Calu3 (cell line): ENCODE measurements around the gene TUBB1. TPM values are rescaled to one million over a fixed set of nuclear protein-coding genes. Genes with fewer than 3 reads are reported as not detected.

Experiments used
- BruUV-seq: library from RNA; stranded (reverse); fragments of 400-500 nt; replicated peaks from 2 replicates; lab custom pipeline; 2021; lab: Mats Ljungman, UMichigan
- CTCF ChIA-PET: fragments of 300-600 bp; sonication (Branson Sonifier 250); formaldehyde crosslinking; loops from one replicate; lab custom pipeline; 2022; ENCODE audit warnings: antibody characterized with exemption; lab: Charles Lee
- DNase-seq: peaks from one replicate; pipeline ENCODE4 v3.0.0; 2022
- H3K27ac Mint-ChIP-seq: one replicate; pipeline ENCODE4 v1.8.0; 2022; ENCODE audit warnings: mixed read lengths; ENCODE audit not compliant: unreplicated experiment
- H3K27me3 Mint-ChIP-seq: one replicate; pipeline ENCODE4 v1.8.0; 2022; ENCODE audit warnings: mixed read lengths; ENCODE audit not compliant: unreplicated experiment
- H3K36me3 Mint-ChIP-seq: one replicate; pipeline ENCODE4 v1.8.0; 2022; ENCODE audit warnings: mild to moderate bottlenecking, moderate library complexity, mixed read lengths; ENCODE audit not compliant: insufficient read depth, unreplicated experiment
- H3K4me1 Mint-ChIP-seq: one replicate; pipeline ENCODE4 v1.8.0; 2022; ENCODE audit warnings: mild to moderate bottlenecking, low read depth, mixed read lengths; ENCODE audit not compliant: unreplicated experiment
- H3K4me3 Mint-ChIP-seq: one replicate; pipeline ENCODE4 v1.8.0; 2022; ENCODE audit warnings: mild to moderate bottlenecking, low read depth, moderate library complexity, mixed read lengths; ENCODE audit not compliant: unreplicated experiment
- H3K9me3 Mint-ChIP-seq: one replicate; pipeline ENCODE4 v1.8.0; 2022; ENCODE audit warnings: low read depth, mixed read lengths; ENCODE audit not compliant: unreplicated experiment
- CTCF ChIP-seq: fragments of 200-600 bp; IDR thresholded peaks from one replicate; pipeline ENCODE4 v1.8.0; 2022; ENCODE audit warnings: antibody characterized with exemption; ENCODE audit not compliant: unreplicated experiment
- intact Hi-C: fragments of 100-400 bp; cut with micrococcal nuclease; formaldehyde crosslinking; loops from one replicate; pipeline ENCODE4 v1.10.0; 2022; ENCODE audit not compliant: unreplicated experiment
- total RNA-seq: library from RNA; stranded (reverse); gene quantifications from 2 replicates; pipeline ENCODE4 v1.2.3, GENCODE V29; 2022

TUBB1 gene
- total RNA-seq, 1 experiment from 2014 or later = not detected

- no peaks in the 10 kb centered on the region for H3K27me3 Mint-ChIP-seq
- peaks cover 66% of the 10 kb centered on the region for H3K36me3 Mint-ChIP-seq
- no peaks in the 10 kb centered on the region for H3K9me3 Mint-ChIP-seq
- CTCF ChIA-PET = interaction anchor here (0.6 kb wide), 1 partner anchor 16 kb away, joined by 7 read pairs; no protein-coding TSS in a partner anchor
- H3K4me3 Mint-ChIP-seq = no peak overlapping the region
- DNase-seq = no peak
- H3K27ac Mint-ChIP-seq = no peak overlapping the region
- H3K4me1 Mint-ChIP-seq = peaks cover 25% of the 10 kb centered on the region
- TF ChIP-seq CTCF = no peak
- BruUV-seq = no TSS peak
- intact Hi-C loops = no loop called here
Measured at GRCh38 chr20:59025511-59025910, 6.3 kb downstream of the TUBB1 start.

GRCh38 chr20:59026904-59027740, 7.9 kb downstream of the TUBB1 start:
- DNase-seq = no peak
- peaks cover 35% of the 10 kb centered on the region for H3K4me1 Mint-ChIP-seq
- H3K27ac Mint-ChIP-seq = peak overlapping the region; percentile 1
- H3K9me3 Mint-ChIP-seq = no peaks in the 10 kb centered on the region
- intact Hi-C loops = no loop called here
- no peaks in the 10 kb centered on the region for H3K27me3 Mint-ChIP-seq
- BruUV-seq = no TSS peak
- H3K36me3 Mint-ChIP-seq = peaks cover 81% of the 10 kb centered on the region
- TF ChIP-seq CTCF = no peak
- H3K4me3 Mint-ChIP-seq = no peak overlapping the region
- CTCF ChIA-PET = no interaction called here

- Mint-ChIP-seq H3K36me3 (peaks cover 81% of the 10 kb centered on the region), H3K27me3 (no peaks in the 10 kb centered on the region), H3K9me3 (no peaks in the 10 kb centered on the region), H3K4me3 (no peak overlapping the region), H3K27ac (no peak overlapping the region), H3K4me1 (peaks cover 40% of the 10 kb centered on the region)
- intact Hi-C loops = loop anchor here (2.0 kb wide), 1 partner anchor 133 kb away; no protein-coding TSS in a partner anchor
- BruUV-seq = no TSS peak
- no peak for DNase-seq
- CTCF ChIA-PET = no interaction called here
- TF ChIP-seq CTCF = no peak
Measured at GRCh38 chr20:59027741-59028320, 8.6 kb downstream of the TUBB1 start.

GRCh38 chr20:59028812-59029211, 9.6 kb downstream of the TUBB1 start:
- peaks cover 44% of the 10 kb centered on the region for H3K4me1 Mint-ChIP-seq
- peak overlapping the region; percentile 23 for H3K4me3 Mint-ChIP-seq
- CTCF ChIA-PET = no interaction called here
- DNase-seq = no peak
- no peaks in the 10 kb centered on the region for H3K9me3 Mint-ChIP-seq
- no peaks in the 10 kb centered on the region for H3K27me3 Mint-ChIP-seq
- intact Hi-C loops = loop anchor here (2.0 kb wide), 1 partner anchor 134 kb away; no protein-coding TSS in a partner anchor
- TF ChIP-seq CTCF = no peak
- H3K36me3 Mint-ChIP-seq = peaks cover 85% of the 10 kb centered on the region
- H3K27ac Mint-ChIP-seq = no peak overlapping the region
- no TSS peak for BruUV-seq
